Measurements from ENCODE around the gene TIGD1. TPM values are rescaled to one million over a fixed set of nuclear protein-coding genes. Genes with fewer than 3 reads are reported as not detected.

Gene TIGD1
- total and polyA plus RNA-seq, 7 donors: 2.3 to 6.8 (median 4.1) TPM

DNA sequence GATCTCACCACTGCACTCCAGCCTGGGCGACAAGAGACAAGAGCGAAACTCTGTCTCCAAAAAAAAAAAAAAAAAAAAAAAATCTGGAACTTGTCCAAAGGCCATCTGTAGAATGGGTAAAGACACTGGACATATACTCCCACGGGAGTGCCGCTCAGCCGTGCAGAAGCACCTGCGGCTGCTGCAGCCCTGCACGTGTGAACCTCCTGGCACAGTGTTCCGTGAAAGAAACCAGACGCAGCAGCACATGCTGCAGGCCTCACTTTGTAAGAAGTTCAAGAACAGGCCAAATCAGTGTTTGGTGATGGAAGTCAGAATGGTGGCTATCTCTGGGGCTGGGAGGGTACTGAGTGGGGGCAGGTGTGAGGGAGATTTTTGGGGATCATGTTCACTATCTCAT, 17.9 kb downstream of the TIGD1 start:
- DNase-seq (peak in 1 of 2 donors; percentile 30), ATAC-seq (no peak)
- 59 to 72% (median 64%) methylated on average over 9 of the region's 9 CpGs for WGBS, 3 donors
- no peaks in the 10 kb centered on the region for H3K9me3 ChIP-seq
- intact Hi-C loops (cut with DNase I): no loop called here
- peaks cover 25% of the 10 kb centered on the region for H3K4me1 ChIP-seq
- TF ChIP-seq, protein P1, sequence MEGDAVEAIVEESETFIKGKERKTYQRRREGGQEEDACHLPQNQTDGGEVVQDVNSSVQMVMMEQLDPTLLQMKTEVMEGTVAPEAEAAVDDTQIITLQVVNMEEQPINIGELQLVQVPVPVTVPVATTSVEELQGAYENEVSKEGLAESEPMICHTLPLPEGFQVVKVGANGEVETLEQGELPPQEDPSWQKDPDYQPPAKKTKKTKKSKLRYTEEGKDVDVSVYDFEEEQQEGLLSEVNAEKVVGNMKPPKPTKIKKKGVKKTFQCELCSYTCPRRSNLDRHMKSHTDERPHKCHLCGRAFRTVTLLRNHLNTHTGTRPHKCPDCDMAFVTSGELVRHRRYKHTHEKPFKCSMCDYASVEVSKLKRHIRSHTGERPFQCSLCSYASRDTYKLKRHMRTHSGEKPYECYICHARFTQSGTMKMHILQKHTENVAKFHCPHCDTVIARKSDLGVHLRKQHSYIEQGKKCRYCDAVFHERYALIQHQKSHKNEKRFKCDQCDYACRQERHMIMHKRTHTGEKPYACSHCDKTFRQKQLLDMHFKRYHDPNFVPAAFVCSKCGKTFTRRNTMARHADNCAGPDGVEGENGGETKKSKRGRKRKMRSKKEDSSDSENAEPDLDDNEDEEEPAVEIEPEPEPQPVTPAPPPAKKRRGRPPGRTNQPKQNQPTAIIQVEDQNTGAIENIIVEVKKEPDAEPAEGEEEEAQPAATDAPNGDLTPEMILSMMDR (IDR thresholded peaks at IDR 0.05): no peak
- no peak overlapping the region for H3K27ac ChIP-seq
- H3K4me3 ChIP-seq: no peak overlapping the region
- H3K36me3 ChIP-seq (ENCODE audit: insufficient read depth in 1 of 2, low read depth in 1 of 2): peaks cover 0 to 69% of the 10 kb centered on the region in 2 donors
- no peaks in the 10 kb centered on the region for H3K27me3 ChIP-seq (ENCODE audit: insufficient read depth in 3 of 3, low read length in 2 of 3)

DNA sequence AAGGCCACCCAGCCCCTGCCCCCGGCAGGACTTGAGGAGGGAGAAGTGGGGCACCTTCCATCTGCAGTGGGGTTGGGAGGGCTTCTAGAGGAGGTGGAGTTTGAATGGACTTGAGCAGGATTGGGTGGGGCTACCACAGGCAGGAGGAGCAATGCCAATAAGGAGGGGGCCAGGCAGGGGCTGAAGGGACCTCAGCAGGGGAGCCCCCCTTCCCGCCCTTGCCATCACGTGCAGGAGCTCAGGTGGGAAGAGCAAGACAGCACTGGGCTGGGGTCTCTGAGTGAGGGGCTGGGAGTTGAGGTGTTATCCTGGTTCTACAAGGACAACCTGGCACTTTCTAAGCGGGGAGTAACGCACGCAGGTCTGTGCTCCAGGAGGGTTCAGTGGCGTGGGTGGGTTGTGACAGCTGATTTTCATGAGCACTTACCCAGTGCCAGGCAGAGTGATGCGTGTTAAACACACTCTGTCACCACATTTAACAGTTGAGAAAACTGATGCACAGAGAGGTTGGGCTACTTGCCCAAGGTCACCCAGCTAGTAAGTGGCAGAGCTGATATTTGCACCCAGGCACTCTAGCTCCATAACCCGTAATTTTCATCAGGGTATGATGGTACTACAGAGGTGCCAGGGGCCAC, 19.6 kb downstream of the TIGD1 start:
- Histone ChIP-seq H3K27ac (no peak overlapping the region), H3K4me1 (peaks cover 22% of the 10 kb centered on the region), H3K9me3 (no peaks in the 10 kb centered on the region), H3K27me3 (ENCODE audit: insufficient read depth in 3 of 3, low read length in 2 of 3) (no peaks in the 10 kb centered on the region), H3K36me3 (ENCODE audit: insufficient read depth in 1 of 2, low read depth in 1 of 2) (peaks cover 0 to 65% of the 10 kb centered on the region in 2 donors), H3K4me3 (no peak overlapping the region)
- 87 to 91% (median 88%) methylated on average over 9 of the region's 9 CpGs for WGBS, 3 donors
- TF ChIP-seq, protein P1 (IDR thresholded peaks at IDR 0.05): no peak
- peak in 1 of 2 donors; percentile 31 for DNase-seq
- ATAC-seq: no peak
- intact Hi-C loops (cut with DNase I): loop anchor here in 1 of 2 donors (1.0 kb wide), 1 partner anchor 12 kb away; no protein-coding TSS in a partner anchor

DNA sequence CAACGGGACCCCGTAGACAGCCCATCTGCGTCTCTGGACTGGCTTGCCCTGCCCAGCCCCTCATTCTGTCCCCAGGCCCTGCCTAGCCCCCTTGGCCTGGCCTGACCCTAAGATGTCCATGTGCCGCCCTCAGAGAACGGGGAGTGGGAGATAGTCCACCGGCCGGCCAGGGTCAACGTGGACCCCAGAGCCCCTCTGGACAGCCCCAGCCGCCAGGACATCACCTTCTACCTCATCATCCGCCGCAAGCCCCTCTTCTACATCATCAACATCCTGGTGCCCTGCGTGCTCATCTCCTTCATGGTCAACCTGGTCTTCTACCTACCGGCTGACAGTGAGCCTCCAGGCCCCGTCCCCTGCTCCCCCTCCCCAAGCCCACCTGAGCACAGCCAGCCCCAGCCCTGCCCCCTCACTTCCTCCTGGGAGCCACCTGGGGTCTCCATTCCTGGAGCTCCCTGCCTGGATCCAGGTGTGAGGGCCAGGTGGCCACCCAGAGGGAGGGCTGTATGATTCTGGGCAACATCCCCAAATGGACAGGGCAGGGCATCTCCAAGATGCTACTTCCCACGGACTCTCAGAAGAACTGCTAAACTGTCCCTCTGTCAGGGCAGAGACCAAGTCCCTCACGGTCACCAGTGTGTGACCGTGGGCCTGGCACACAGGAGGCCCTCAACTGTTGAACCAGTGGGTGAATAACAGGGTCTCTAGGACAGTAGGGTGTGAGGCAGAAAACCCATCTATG, 20.4 kb downstream of the TIGD1 start:
- TF ChIP-seq, protein P1 (IDR thresholded peaks at IDR 0.05): no peak
- 88 to 92% (median 89%) methylated on average over 17 of the region's 17 CpGs for WGBS, 3 donors
- intact Hi-C loops (cut with DNase I): loop anchor here in 1 of 2 donors (1.0 kb wide), 1 partner anchor 12 kb away; no protein-coding TSS in a partner anchor
- H3K9me3 ChIP-seq: no peaks in the 10 kb centered on the region
- H3K4me3 ChIP-seq: no peak overlapping the region
- H3K4me1 ChIP-seq: peaks cover 29% of the 10 kb centered on the region
- H3K27me3 ChIP-seq (ENCODE audit: insufficient read depth in 3 of 3, low read length in 2 of 3): no peaks in the 10 kb centered on the region
- H3K36me3 ChIP-seq (ENCODE audit: insufficient read depth in 1 of 2, low read depth in 1 of 2): peaks cover 0 to 57% of the 10 kb centered on the region in 2 donors
- no peak for ATAC-seq
- H3K27ac ChIP-seq: peak overlapping the region; percentile 98
- peak in 1 of 2 donors; percentile 49 for DNase-seq

DNA sequence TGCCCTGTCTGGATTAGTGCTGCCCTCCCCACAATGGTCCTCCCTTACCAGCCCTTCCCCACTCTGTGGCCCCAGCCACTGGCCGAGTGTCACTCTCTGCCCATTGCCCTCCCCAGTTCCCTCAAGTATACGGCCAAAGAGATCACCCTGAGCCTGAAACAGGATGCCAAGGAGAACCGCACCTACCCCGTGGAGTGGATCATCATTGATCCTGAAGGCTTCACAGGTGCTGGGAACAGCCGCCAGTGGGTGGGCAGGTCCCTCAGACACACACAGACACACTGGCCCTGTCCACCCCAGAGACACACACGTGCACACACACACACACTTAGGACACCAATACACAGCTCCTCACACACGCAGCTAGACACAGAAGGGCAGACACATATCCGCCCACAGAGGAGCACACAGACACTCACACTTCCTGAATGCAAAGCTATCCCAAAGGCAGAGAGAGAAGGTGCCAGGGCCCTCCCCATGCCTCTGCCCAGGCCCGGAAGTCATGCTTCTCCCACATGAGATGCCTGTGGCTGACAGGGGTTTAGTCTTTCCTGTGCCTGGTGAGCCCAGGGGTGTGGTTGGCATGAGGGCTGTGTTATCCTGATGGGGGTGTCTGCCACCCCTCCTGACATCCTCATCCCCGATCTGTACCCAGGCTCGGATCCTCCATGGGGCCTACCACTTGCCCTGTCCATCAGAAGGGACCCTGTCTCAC, 21.5 kb downstream of the TIGD1 start:
- Histone ChIP-seq H3K4me1 (peaks cover 37% of the 10 kb centered on the region), H3K4me3 (peak overlapping the region; percentile 81), H3K36me3 (ENCODE audit: insufficient read depth in 1 of 2, low read depth in 1 of 2) (peaks cover 0 to 46% of the 10 kb centered on the region in 2 donors), H3K27me3 (ENCODE audit: insufficient read depth in 3 of 3, low read length in 2 of 3) (peaks cover 0 to 1% (median 0%) of the 10 kb centered on the region in 3 donors), H3K9me3 (no peaks in the 10 kb centered on the region), H3K27ac (peak overlapping the region; percentile 98)
- peak; percentile 21 to 45 (median 31) for ATAC-seq
- intact Hi-C loops (cut with DNase I): no loop called here
- WGBS, 3 donors: 26 to 70% (median 39%) methylated on average over 11 of the region's 11 CpGs
- TF ChIP-seq, protein P1 (IDR thresholded peaks at IDR 0.05): no peak
- peak in 1 of 2 donors; percentile 74 for DNase-seq
